AG09309 (cell line): ENCODE measurements around the gene ACACB.

Source experiments
- DNase-seq: peaks from one replicate; pipeline ENCODE4 v3.0.0-alpha.2; 2010; ENCODE audit warnings: low read depth
- H3K4me3 ChIP-seq: 2 replicates; pipeline ENCODE4 v1.5.1; 2011; ENCODE audit warnings: mild to moderate bottlenecking, low read depth, low read length, moderate library complexity; ENCODE audit not compliant: control insufficient read depth
- TF ChIP-seq, protein P1 (sequence below): IDR thresholded peaks from 2 replicates; pipeline ENCODE4 v1.5.1; 2011; ENCODE audit warnings: mild to moderate bottlenecking, low read depth, low read length, inconsistent platforms; ENCODE audit not compliant: insufficient read depth, control insufficient read depth; ENCODE audit errors: missing control alignments

ACACB gene

DNA sequence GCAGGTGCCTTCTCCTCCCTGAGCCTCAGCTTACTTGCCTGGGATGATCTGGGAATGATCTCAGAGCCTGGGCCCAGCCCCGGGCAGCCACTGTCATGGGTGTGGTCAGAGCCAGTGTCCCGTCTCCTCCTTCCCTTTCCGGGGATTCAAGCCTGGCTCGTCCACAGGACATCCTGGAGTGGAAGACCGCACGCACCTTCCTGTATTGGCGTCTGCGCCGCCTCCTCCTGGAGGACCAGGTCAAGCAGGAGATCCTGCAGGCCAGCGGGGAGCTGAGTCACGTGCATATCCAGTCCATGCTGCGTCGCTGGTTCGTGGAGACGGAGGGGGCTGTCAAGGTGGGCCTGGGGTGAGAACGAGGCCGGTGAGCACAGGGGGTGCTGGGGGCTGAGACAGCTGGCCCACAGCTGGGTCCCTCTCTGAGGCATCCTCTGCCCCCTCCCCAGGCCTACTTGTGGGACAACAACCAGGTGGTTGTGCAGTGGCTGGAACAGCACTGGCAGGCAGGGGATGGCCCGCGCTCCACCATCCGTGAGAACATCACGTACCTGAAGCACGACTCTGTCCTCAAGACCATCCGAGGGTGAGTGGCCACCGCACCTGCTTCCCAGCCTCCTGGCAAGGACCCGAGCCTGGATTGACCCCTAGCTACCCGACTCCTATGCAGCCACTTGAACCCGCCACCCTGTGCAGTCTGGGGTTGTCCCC is 148.7 kb downstream of the ACACB start:
- no peak for DNase-seq
- no peak overlapping the region for H3K4me3 ChIP-seq
- TF ChIP-seq, protein P1, sequence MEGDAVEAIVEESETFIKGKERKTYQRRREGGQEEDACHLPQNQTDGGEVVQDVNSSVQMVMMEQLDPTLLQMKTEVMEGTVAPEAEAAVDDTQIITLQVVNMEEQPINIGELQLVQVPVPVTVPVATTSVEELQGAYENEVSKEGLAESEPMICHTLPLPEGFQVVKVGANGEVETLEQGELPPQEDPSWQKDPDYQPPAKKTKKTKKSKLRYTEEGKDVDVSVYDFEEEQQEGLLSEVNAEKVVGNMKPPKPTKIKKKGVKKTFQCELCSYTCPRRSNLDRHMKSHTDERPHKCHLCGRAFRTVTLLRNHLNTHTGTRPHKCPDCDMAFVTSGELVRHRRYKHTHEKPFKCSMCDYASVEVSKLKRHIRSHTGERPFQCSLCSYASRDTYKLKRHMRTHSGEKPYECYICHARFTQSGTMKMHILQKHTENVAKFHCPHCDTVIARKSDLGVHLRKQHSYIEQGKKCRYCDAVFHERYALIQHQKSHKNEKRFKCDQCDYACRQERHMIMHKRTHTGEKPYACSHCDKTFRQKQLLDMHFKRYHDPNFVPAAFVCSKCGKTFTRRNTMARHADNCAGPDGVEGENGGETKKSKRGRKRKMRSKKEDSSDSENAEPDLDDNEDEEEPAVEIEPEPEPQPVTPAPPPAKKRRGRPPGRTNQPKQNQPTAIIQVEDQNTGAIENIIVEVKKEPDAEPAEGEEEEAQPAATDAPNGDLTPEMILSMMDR = no peak

DNA sequence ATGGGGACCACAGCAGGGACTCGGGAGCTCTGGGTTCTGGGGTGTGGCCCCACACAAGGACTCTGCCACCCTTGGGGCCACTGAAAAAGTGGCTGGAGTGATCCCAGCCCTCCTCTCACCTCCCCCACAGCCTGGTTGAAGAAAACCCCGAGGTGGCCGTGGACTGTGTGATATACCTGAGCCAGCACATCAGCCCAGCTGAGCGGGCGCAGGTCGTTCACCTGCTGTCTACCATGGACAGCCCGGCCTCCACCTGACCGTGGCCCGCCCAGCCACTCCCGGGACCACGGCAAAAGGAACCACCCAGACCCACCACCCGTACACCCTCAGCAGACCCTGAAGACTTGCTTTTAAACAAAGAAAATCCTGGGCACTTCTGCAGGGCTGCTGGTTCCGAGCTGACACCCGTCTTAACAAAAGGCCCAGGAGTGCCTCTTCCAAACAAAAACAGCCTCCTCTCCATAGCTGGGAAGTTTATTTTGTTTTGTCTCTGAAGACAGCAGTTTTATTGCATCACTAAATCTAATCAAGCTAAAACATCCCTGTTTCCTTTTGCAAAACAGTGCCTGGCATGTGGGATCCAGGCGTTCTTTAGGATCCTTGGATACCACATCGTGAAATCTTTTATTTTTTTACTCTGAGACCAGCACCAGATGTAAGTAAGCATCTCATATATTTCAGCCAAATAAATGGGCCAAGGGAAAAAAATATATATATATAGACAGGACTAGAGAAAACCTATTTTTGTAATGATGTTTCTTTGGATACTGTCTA is 149.9 kb downstream of the ACACB start:
- TF ChIP-seq, protein P1 = no peak
- no peak for DNase-seq
- H3K4me3 ChIP-seq = no peak overlapping the region

DNA sequence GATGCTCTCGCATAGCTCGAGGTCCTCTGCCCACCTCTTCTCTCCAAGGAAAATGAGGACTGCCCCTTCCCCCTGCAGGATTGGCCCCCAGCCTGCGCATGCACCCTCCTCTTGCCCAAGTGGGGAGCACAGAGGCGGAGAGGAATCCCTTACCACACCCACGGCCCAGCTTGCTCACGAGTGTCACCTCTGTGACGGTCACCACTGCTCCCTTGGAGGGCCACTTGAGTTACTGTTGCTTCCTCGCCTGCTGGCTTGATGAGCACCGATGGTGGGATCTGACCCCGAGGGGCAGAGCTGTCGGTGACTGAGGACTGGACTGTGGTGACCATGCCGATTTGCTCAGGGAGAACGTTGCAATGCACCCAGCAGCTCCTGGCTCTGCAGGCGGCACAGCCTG is 151.0 kb downstream of the ACACB start:
- no peak for DNase-seq
- TF ChIP-seq, protein P1 = no peak
- no peak overlapping the region for H3K4me3 ChIP-seq

DNA sequence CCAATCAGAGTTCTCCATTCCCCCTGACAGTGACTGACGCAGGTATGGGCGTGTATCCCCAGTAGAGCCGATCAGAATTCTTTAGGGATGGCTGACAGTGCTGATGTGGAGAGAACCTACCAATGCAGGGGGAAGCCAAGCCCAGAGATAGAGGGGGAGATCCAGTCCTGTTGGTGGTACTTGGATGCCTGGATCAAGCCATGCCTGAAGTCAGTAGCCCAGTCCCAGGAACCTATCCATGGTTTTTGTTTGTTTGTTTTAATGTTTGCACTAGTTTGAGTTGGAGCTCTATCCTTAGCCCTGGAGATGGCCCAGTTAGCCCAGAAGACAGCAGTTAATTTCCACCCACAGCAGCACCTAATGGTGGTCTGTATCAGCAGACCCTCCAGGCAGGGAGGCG is 152.5 kb downstream of the ACACB start:
- H3K4me3 ChIP-seq = no peak overlapping the region
- TF ChIP-seq, protein P1 = no peak
- DNase-seq = no peak

DNA sequence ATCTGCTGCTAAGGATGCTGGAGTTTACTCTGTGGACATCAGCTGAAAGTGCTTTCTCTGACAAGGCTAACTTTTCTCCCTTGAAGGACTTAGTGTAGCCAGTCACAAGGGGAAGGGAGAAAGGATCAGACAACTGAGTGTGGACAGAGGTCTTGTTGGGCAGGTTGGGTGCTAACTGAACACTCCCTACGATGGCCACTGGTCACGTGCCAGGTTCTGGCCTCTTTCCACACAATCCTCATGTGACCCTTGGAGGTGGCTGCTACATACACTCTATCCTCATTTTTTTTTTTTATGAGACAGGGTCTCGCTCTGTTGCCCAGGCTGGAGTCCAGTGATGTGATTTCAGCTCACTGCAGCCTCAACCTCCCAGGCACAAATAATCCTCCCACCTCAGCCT is 153.0 kb downstream of the ACACB start:
- H3K4me3 ChIP-seq = no peak overlapping the region
- DNase-seq = no peak
- TF ChIP-seq, protein P1 = no peak

DNA sequence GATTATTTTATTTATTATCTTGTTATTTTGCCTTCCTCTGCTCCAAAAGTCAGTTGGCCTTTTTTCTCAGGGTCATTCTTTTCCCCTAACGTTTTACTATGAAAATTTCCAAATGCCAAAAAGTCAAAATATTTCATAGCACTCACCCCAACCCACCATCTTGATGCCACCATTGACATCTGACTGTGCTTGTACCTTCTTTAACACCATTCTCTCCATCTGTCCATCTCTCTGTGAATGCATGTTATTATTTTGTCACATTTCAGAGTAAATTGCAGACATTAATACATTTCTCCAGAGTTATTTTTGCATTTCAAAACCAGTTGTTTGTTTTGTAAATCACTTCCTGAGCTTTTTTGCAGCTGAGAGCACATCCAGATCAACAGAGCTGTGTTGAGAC is 154.1 kb downstream of the ACACB start:
- TF ChIP-seq, protein P1 = no peak
- no peak overlapping the region for H3K4me3 ChIP-seq
- no peak for DNase-seq
